Colonic mucosa (tissue), 4 donors: ENCODE measurements around the gene ZFP92. TPM values are rescaled to one million over a fixed set of nuclear protein-coding genes. Genes with fewer than 3 reads are reported as not detected.

ENCODE experiments used
- DNase-seq: peaks from one replicate; pipeline ENCODE4 v3.0.0-alpha.2; 2020
- H3K27ac ChIP-seq: fragments of 200-600 bp; one replicate; pipeline ENCODE4 v1.8.0; 2021
- H3K27me3 ChIP-seq: fragments of 200-600 bp; one replicate; pipeline ENCODE4 v1.8.0; 2021
- H3K36me3 ChIP-seq: fragments of 200-600 bp; one replicate; pipeline ENCODE4 v1.8.0; 2021
- H3K4me1 ChIP-seq: fragments of 200-600 bp; one replicate; pipeline ENCODE4 v1.8.0; 2021; ENCODE audit warnings: mild to moderate bottlenecking
- H3K4me3 ChIP-seq: fragments of 200-600 bp; one replicate; pipeline ENCODE4 v1.8.0; 2021
- H3K9ac ChIP-seq, 2 donors: one replicate each; pipeline ENCODE4 v1.7.0; 2013; ENCODE audit warnings: control low read depth in 2 of 2, low read depth in 2 of 2, low read length in 2 of 2
- H3K9me3 ChIP-seq: fragments of 200-600 bp; one replicate; pipeline ENCODE4 v1.8.0; 2021
- intact Hi-C: fragments of 100-400 bp; cut with DNase I; formaldehyde crosslinking; loops from one replicate; pipeline ENCODE4 v1.14.1; 2022
- total RNA-seq, 2 donors: library from RNA; stranded (reverse); fragmentation: NEBNext Ultra II Directional in 1 of 2; extraction: Animal tissue kit (Norgen Biotek cat#: 25700) in 1 of 2; gene quantifications; one replicate each; pipeline ENCODE4 v1.2.1, GENCODE V29; 2021
- TF ChIP-seq, protein P1 (sequence below): fragments of 200-600 bp; IDR thresholded peaks from one replicate; pipeline ENCODE4 v1.8.0; 2022; ENCODE audit warnings: antibody characterized with exemption, mild to moderate bottlenecking
- donor health status: healthy.
- donor health status: DM: no; HTN: no; CAD: no.
- donor health status: DM: no; HTN: no; CAD: no.

Gene ZFP92
- total RNA-seq, 2 donors from 2014 or later = 0.10 to 0.29 TPM

DNA sequence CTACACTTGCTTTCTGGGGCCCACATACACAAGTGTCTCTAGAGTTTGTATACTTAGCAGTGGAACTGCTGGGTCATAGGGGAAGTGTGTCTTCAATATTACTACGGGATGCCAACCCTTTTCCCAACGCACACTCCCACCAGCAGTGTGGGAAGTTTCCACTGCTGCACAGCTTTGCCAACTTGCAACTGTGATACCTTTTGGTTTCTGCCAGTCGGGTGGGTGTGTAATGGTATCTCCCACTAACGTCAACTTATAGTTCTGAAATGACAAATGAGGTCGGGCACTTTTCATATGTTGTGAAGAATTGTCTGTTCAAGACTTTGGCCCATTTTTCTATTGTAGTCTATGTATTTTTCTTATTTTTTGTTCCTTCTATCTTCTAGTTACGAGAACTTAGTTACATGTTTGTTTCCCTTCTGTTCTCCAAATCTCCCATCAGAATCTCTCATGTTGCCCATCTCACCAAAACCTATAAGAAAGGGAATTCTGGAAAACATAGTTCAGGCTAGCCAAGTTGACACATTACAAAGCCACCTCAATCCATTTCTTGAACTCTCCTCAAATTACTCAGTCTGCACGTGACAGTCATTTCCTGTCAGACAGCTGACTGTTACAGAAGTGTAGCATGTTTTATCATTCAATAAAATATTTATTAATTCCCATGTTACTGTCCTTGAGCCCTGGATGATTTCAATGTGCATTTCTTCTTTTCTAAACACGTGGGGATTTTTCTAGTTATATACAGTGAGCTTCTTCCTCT lies 40.8 kb upstream of the ZFP92 start:
- H3K27me3 ChIP-seq = no peaks in the 10 kb centered on the region
- no peaks in the 10 kb centered on the region for H3K36me3 ChIP-seq
- H3K4me1 ChIP-seq = no peaks in the 10 kb centered on the region
- no peak overlapping the region for H3K9ac ChIP-seq
- DNase-seq = no peak
- H3K4me3 ChIP-seq = no peak overlapping the region
- TF ChIP-seq, protein P1, sequence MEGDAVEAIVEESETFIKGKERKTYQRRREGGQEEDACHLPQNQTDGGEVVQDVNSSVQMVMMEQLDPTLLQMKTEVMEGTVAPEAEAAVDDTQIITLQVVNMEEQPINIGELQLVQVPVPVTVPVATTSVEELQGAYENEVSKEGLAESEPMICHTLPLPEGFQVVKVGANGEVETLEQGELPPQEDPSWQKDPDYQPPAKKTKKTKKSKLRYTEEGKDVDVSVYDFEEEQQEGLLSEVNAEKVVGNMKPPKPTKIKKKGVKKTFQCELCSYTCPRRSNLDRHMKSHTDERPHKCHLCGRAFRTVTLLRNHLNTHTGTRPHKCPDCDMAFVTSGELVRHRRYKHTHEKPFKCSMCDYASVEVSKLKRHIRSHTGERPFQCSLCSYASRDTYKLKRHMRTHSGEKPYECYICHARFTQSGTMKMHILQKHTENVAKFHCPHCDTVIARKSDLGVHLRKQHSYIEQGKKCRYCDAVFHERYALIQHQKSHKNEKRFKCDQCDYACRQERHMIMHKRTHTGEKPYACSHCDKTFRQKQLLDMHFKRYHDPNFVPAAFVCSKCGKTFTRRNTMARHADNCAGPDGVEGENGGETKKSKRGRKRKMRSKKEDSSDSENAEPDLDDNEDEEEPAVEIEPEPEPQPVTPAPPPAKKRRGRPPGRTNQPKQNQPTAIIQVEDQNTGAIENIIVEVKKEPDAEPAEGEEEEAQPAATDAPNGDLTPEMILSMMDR = no peak
- H3K9me3 ChIP-seq = no peaks in the 10 kb centered on the region
- intact Hi-C loops = no loop called here
- H3K27ac ChIP-seq = no peak overlapping the region

DNA sequence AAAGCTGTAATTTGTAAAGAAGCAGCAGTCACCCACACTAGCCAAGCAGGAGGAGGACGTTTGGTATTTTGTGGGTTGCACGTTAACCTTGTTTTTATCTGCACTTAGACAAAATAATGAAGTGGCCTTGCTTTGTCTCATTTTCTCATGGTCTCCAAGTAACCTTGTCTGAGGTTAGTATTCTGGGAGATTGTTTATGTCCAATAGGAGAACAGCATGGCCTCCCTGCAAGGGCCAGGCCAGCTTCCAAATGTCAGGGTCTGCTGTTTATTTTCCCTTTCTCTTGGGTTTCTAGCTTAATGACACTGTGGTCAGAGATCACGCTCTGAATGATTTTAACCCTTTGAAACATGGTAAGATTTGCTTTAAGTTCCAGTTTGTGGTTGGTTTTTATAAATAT lies 40.0 kb upstream of the ZFP92 start:
- Histone ChIP-seq H3K9ac (no peak overlapping the region), H3K36me3 (no peaks in the 10 kb centered on the region), H3K27ac (no peak overlapping the region), H3K9me3 (no peaks in the 10 kb centered on the region), H3K4me3 (no peak overlapping the region), H3K4me1 (no peaks in the 10 kb centered on the region), H3K27me3 (no peaks in the 10 kb centered on the region)
- intact Hi-C loops = no loop called here
- DNase-seq = no peak
- TF ChIP-seq, protein P1 = no peak

DNA sequence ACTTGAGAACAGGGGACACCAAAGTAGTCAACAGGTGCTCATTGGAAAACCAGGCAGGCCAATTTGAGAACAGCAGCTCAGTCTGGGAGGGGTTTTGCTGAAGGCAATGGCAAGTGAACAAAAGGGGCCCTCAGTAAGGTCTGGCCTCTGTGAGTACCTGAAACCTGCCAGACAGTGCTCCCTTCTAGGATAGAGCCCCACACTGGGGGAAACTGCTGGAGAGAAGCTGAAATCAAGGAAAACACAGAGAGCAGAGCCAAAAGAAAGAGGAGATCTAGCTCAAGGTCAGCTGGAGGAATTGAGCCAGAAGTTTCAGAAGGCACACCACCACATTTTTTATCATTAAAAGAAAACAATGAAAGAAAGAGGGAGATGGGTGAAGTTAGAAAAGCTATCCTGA lies 38.3 kb upstream of the ZFP92 start:
- H3K9me3 ChIP-seq = no peaks in the 10 kb centered on the region
- H3K4me1 ChIP-seq = no peaks in the 10 kb centered on the region
- no peak overlapping the region for H3K4me3 ChIP-seq
- H3K9ac ChIP-seq = no peak overlapping the region
- no peak for DNase-seq
- TF ChIP-seq, protein P1 = no peak
- H3K36me3 ChIP-seq = no peaks in the 10 kb centered on the region
- intact Hi-C loops = no loop called here
- H3K27me3 ChIP-seq = no peaks in the 10 kb centered on the region
- H3K27ac ChIP-seq = no peak overlapping the region

DNA sequence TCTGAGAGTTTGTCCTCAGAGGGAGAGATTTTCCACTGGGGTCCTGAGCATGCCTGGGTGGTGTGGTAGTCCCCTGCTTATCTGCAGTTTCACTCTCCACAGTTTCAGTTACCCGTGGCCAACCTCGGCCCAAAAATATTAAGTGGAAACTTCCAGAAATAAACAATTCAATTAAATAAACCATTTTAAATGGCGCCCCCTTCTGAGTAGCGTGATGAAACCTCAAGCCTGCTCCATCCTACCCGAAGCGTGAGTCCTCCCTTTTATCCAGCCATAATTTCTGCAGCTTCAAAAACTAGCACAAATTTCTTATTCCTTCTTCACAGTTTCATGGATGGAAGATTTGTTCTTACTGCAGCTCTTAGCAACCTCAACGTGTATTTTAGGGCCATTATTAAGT lies 36.8 kb upstream of the ZFP92 start:
- H3K27me3 ChIP-seq = no peaks in the 10 kb centered on the region
- TF ChIP-seq, protein P1 = no peak
- no peak overlapping the region for H3K27ac ChIP-seq
- DNase-seq = no peak
- H3K9ac ChIP-seq = no peak overlapping the region
- no peaks in the 10 kb centered on the region for H3K4me1 ChIP-seq
- no peak overlapping the region for H3K4me3 ChIP-seq
- H3K36me3 ChIP-seq = no peaks in the 10 kb centered on the region
- intact Hi-C loops = no loop called here
- no peaks in the 10 kb centered on the region for H3K9me3 ChIP-seq

DNA sequence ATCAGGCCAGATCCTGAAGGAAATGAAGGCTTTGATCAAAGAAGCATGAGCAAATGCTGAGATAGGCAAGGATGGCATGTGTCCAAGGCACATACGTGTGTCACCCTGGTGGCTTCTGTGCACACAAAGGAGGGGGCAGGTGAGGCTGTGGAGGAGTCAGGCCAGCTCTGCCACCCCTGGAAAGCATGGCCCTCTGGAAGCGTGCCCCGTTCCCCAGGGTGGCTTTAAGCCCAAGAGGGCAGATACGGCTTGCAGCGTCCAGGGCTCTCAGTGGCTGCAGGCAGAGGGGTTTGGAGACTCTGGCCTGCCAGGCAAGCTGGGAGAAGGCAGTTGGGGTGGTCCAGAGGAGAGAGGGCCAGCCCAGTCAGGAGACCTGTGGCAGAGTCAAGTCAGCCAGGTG lies 35.7 kb upstream of the ZFP92 start:
- no peak for DNase-seq
- TF ChIP-seq, protein P1 = no peak
- intact Hi-C loops = no loop called here
- H3K4me3 ChIP-seq = no peak overlapping the region
- no peaks in the 10 kb centered on the region for H3K4me1 ChIP-seq
- no peak overlapping the region for H3K27ac ChIP-seq
- H3K9ac ChIP-seq = no peak overlapping the region
- no peaks in the 10 kb centered on the region for H3K27me3 ChIP-seq
- no peaks in the 10 kb centered on the region for H3K36me3 ChIP-seq
- no peaks in the 10 kb centered on the region for H3K9me3 ChIP-seq
